Neural progenitor cell (in vitro differentiated cells): Measurements from ENCODE around the gene HIBADH.

Experiments
- EZH2 ChIP-seq: fragments of 200-600 bp; sonication (generic); IDR thresholded peaks from 2 replicates; pipeline ENCODE4 v1.6.1; 2017; ENCODE audit warnings: antibody characterized with exemption, mild to moderate bottlenecking, moderate library complexity
- EZH2phosphoT487 ChIP-seq: fragments of 200-600 bp; sonication (generic); IDR thresholded peaks from 2 replicates; pipeline ENCODE4 v1.6.1; 2017; ENCODE audit warnings: antibody characterized with exemption
- TF ChIP-seq, protein P1 (sequence below): fragments of 200-600 bp; sonication (generic); IDR thresholded peaks from 2 replicates; pipeline ENCODE4 v1.5.1; 2017; ENCODE audit warnings: antibody characterized with exemption, mild to moderate bottlenecking

DNA sequence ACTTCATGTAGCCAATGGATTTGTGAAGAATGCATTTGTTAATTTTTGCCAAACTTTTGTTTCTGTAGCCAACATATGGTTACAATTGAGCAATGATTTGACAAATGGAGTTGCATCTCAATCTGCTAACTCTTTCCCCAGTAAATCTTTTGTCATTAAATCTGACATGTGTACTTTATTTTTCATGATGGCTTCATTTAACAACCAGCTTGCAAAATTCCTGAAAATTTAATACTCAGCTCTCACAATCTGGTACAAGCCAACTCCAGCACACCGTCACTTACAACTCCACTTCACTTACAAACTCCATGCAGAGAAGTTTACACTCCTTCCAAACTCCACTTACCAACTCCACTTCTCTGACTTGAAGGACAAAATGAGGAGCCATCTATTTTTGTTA is 26.5 kb upstream of the HIBADH start:
- TF ChIP-seq, protein P1, sequence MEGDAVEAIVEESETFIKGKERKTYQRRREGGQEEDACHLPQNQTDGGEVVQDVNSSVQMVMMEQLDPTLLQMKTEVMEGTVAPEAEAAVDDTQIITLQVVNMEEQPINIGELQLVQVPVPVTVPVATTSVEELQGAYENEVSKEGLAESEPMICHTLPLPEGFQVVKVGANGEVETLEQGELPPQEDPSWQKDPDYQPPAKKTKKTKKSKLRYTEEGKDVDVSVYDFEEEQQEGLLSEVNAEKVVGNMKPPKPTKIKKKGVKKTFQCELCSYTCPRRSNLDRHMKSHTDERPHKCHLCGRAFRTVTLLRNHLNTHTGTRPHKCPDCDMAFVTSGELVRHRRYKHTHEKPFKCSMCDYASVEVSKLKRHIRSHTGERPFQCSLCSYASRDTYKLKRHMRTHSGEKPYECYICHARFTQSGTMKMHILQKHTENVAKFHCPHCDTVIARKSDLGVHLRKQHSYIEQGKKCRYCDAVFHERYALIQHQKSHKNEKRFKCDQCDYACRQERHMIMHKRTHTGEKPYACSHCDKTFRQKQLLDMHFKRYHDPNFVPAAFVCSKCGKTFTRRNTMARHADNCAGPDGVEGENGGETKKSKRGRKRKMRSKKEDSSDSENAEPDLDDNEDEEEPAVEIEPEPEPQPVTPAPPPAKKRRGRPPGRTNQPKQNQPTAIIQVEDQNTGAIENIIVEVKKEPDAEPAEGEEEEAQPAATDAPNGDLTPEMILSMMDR: no peak
- TF ChIP-seq EZH2: no peak
- no peak for TF ChIP-seq EZH2phosphoT487
